Measurements from ENCODE around the gene USP15.

USP15 gene

GRCh38 chr12:62285284-62285683 lies 25.1 kb downstream of the USP15 start:
- DNase-seq, result no peak

GRCh38 chr12:62288328-62288727 lies 28.1 kb downstream of the USP15 start:
- DNase-seq, result no peak

GRCh38 chr12:62290846-62291245 lies 30.6 kb downstream of the USP15 start:
- DNase-seq, result no peak

- DNase-seq, result no peak
Measured at GRCh38 chr12:62291864-62292760, 31.9 kb downstream of the USP15 start.

GRCh38 chr12:62292761-62293344 lies 32.6 kb downstream of the USP15 start:
- DNase-seq, result no peak

- no peak for DNase-seq
Measured at GRCh38 chr12:62294378-62294777, 34.2 kb downstream of the USP15 start.

GRCh38 chr12:62296001-62296400 lies 35.8 kb downstream of the USP15 start:
- DNase-seq, result no peak

- no peak for DNase-seq
Measured at GRCh38 chr12:62297321-62297720, 37.1 kb downstream of the USP15 start.

GRCh38 chr12:62299617-62300016 lies 39.4 kb downstream of the USP15 start:
- DNase-seq, result peak; percentile 3

GRCh38 chr12:62301080-62301798 lies 41.0 kb downstream of the USP15 start:
- no peak for DNase-seq

GRCh38 chr12:62301799-62302133 lies 41.6 kb downstream of the USP15 start:
- no peak for DNase-seq

- DNase-seq, result no peak
Measured at GRCh38 chr12:62304560-62304959, 44.4 kb downstream of the USP15 start.

GRCh38 chr12:62305778-62306177 lies 45.6 kb downstream of the USP15 start:
- no peak for DNase-seq

- DNase-seq, result no peak
Measured at GRCh38 chr12:62306569-62307530, 46.6 kb downstream of the USP15 start.

- no peak for DNase-seq
Measured at GRCh38 chr12:62308201-62308600, 48.0 kb downstream of the USP15 start.

- DNase-seq, result no peak
Measured at GRCh38 chr12:62313727-62314380, 53.6 kb downstream of the USP15 start.

- DNase-seq, result no peak
Measured at GRCh38 chr12:62317017-62317416, 56.8 kb downstream of the USP15 start.

GRCh38 chr12:62319058-62319457 lies 58.9 kb downstream of the USP15 start:
- DNase-seq, result no peak

- DNase-seq, result no peak
Measured at GRCh38 chr12:62320054-62320453, 59.9 kb downstream of the USP15 start.

GRCh38 chr12:62323386-62323785 lies 63.2 kb downstream of the USP15 start:
- DNase-seq, result no peak

- no peak for DNase-seq
Measured at GRCh38 chr12:62328296-62328921, 68.2 kb downstream of the USP15 start.

GRCh38 chr12:62331306-62331705 lies 71.1 kb downstream of the USP15 start:
- no peak for DNase-seq

Measured in NCI-H345 (cell line).